Cardiac muscle cell (in vitro differentiated cells and primary cell): ENCODE results near the gene WDFY4. TPM values are rescaled to one million over a fixed set of nuclear protein-coding genes. Genes with fewer than 3 reads are reported as not detected.

Experiments
- DNase-seq, 2 donors: peaks; one replicate each; pipeline versions ENCODE4 v3.0.0 to v3.0.0-alpha.2; 2010 to 2017; ENCODE audit warnings: low read depth in 1 of 2, low spot score in 1 of 2
- H3K27ac ChIP-seq: fragments of 200-600 bp; sonication (generic); 2 replicates; pipeline ENCODE4 v1.5.1; 2016
- H3K27me3 ChIP-seq: fragments of 200-600 bp; sonication (generic); 2 replicates; pipeline ENCODE4 v1.6.0; 2016; ENCODE audit warnings: control low read depth
- H3K36me3 ChIP-seq: fragments of 200-600 bp; sonication (generic); 2 replicates; pipeline ENCODE4 v1.5.1; 2016; ENCODE audit warnings: control low read depth
- H3K4me1 ChIP-seq: fragments of 200-600 bp; sonication (generic); 2 replicates; pipeline ENCODE4 v1.8.1; 2017; ENCODE audit warnings: low read depth, mild to moderate bottlenecking, mixed run types
- H3K4me3 ChIP-seq: fragments of 200-600 bp; sonication (generic); 2 replicates; pipeline ENCODE4 v1.5.1; 2016; ENCODE audit warnings: mild to moderate bottlenecking
- H3K9me3 ChIP-seq: fragments of 200-600 bp; sonication (generic); 2 replicates; pipeline ENCODE4 v1.5.1; 2017; ENCODE audit warnings: low read depth, mild to moderate bottlenecking, control low read depth
- CTCF ChIP-seq: IDR thresholded peaks from 2 replicates; pipeline ENCODE4 v1.5.1; 2012; ENCODE audit warnings: low read depth, mild to moderate bottlenecking, low read length
- polyA plus RNA-seq: library from polyadenylated mRNA; unstranded; fragments of >200 nt; fragmentation: Nextera tagmentation; extraction: Ambion mirVana; gene quantifications from 2 replicates; pipeline ENCODE4 v1.2.1, GENCODE V29; 2016
- total RNA-seq: library from RNA; depleted of rRNA; stranded (reverse); fragments of >200 nt; gene quantifications from 2 replicates; pipeline ENCODE4 v1.2.3, GENCODE V29; 2016

The WDFY4 gene
- total and polyA plus RNA-seq, 2 experiments from 2014 or later, result not detected

- H3K9me3 ChIP-seq, result no peaks in the 10 kb centered on the region
Observed at GRCh38 chr10:48729941-48730457, 45.3 kb downstream of the WDFY4 start.

DNA sequence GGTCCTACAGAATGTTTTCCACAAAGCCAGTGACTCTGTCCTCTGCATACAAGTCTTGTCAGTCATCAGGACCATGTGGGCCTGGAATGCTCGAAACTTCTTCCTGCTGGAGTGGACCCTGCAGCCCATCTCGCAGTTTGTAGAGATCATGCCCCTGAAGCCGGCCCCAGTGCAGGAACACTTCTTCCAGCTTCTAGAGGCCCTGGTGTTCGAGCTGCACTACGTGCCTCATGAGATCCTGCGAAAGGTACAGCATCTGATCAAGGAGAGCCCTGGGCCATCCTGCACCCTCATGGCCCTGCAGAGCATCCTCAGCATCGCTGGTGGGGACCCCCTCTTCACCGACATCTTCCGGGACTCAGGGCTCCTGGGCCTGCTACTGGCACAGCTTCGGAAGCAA is 46.5 kb downstream of the WDFY4 start:
- Histone ChIP-seq H3K36me3 (no peaks in the 10 kb centered on the region), H3K27ac (no peak overlapping the region), H3K4me1 (no peaks in the 10 kb centered on the region), H3K9me3 (no peaks in the 10 kb centered on the region), H3K4me3 (no peak overlapping the region), H3K27me3 (no peaks in the 10 kb centered on the region)
- no peak for DNase-seq
- no peak for TF ChIP-seq CTCF

More at GRCh38 chr10:48729941-48730457, 45.3 kb downstream of the WDFY4 start:
- Histone ChIP-seq H3K4me1 (no peaks in the 10 kb centered on the region), H3K27ac (no peak overlapping the region), H3K27me3 (no peaks in the 10 kb centered on the region), H3K4me3 (no peak overlapping the region), H3K36me3 (no peaks in the 10 kb centered on the region)
- no peak for DNase-seq
- no peak for TF ChIP-seq CTCF

- Histone ChIP-seq H3K9me3 (no peaks in the 10 kb centered on the region), H3K27ac (no peak overlapping the region), H3K4me1 (no peaks in the 10 kb centered on the region), H3K4me3 (no peak overlapping the region), H3K27me3 (no peaks in the 10 kb centered on the region), H3K36me3 (no peaks in the 10 kb centered on the region)
- DNase-seq, result no peak
- no peak for TF ChIP-seq CTCF
Observed at GRCh38 chr10:48731654-48732053, 47.0 kb downstream of the WDFY4 start.

DNA sequence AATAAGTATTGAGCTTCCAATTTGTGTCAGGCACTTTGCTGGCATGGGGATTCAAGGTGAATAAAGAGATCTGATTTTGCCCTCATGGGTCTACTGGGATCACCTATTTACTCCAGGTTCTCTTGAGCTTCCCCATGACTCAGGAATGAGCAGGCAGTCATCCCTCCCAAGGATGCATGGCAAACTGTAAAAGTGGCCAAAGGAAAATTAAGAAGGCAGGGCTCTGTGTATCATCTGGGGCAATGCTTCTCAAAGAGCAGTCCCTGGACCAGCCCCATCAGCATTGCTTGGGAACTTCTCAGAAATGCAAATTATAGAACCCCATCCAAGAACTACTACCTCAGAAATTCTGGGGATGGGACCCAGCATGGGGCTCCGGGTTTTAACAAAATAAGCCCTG is 48.7 kb downstream of the WDFY4 start:
- no peaks in the 10 kb centered on the region for H3K4me1 ChIP-seq
- no peak overlapping the region for H3K4me3 ChIP-seq
- no peaks in the 10 kb centered on the region for H3K27me3 ChIP-seq
- no peak overlapping the region for H3K27ac ChIP-seq
- DNase-seq, result no peak
- no peaks in the 10 kb centered on the region for H3K9me3 ChIP-seq
- H3K36me3 ChIP-seq, result no peaks in the 10 kb centered on the region
- TF ChIP-seq CTCF, result no peak

- no peak overlapping the region for H3K27ac ChIP-seq
- no peak for TF ChIP-seq CTCF
- DNase-seq, result no peak
- no peaks in the 10 kb centered on the region for H3K27me3 ChIP-seq
- no peak overlapping the region for H3K4me3 ChIP-seq
- no peaks in the 10 kb centered on the region for H3K9me3 ChIP-seq
- no peaks in the 10 kb centered on the region for H3K4me1 ChIP-seq
- no peaks in the 10 kb centered on the region for H3K36me3 ChIP-seq
Observed at GRCh38 chr10:48735836-48736390, 51.2 kb downstream of the WDFY4 start.
